Measurements from ENCODE around the gene TUT1.
"Not testable (repeated sequence)": the region's sequence is repeated elsewhere in the genome, so short reads cannot be mapped to it uniquely, and the experiment has no call there.

TUT1 gene, protein sequence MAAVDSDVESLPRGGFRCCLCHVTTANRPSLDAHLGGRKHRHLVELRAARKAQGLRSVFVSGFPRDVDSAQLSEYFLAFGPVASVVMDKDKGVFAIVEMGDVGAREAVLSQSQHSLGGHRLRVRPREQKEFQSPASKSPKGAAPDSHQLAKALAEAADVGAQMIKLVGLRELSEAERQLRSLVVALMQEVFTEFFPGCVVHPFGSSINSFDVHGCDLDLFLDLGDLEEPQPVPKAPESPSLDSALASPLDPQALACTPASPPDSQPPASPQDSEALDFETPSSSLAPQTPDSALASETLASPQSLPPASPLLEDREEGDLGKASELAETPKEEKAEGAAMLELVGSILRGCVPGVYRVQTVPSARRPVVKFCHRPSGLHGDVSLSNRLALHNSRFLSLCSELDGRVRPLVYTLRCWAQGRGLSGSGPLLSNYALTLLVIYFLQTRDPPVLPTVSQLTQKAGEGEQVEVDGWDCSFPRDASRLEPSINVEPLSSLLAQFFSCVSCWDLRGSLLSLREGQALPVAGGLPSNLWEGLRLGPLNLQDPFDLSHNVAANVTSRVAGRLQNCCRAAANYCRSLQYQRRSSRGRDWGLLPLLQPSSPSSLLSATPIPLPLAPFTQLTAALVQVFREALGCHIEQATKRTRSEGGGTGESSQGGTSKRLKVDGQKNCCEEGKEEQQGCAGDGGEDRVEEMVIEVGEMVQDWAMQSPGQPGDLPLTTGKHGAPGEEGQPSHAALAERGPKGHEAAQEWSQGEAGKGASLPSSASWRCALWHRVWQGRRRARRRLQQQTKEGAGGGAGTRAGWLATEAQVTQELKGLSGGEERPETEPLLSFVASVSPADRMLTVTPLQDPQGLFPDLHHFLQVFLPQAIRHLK

DNA sequence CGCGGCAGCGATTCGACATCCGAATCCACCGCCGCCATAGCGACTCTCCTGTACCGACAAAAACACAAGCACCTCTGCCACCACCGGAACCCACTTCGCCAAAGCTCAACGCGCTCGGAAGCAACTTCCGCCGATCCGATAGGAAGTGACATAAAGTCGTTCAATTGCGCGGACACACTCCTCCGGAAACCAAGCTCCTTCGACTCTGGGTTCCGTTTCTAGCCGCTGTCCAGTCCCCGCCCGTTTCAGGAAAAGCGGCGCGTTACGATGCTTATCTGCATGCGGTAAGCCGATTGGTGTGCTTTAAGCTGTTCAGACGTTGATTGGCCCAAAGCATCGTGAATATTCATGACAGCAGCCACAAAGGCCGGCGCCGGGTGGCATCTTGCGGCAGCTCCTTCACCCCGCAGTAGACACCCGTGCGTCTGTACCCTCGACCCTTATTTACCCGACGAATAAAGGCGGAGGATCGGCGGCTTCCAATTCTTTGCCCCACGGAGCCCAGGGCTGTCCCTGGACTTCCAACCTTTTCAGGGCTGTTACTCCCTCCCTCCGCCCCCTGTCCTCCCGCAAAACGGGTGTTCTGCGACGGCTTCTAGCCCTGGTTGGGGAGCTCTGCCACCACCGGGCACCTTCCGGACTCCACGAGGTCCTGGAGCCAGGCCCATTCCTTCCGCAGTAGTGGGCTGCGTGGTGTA is at the start of gene TUT1:
TUT1 (minus strand) TSS at position 76 of the 698 bp plus-strand sequence; CDS start at position 38, 38 bp downstream.
- peak; percentile 98 for DNase-seq (ENCODE audit: low read depth, low spot score)

DNA sequence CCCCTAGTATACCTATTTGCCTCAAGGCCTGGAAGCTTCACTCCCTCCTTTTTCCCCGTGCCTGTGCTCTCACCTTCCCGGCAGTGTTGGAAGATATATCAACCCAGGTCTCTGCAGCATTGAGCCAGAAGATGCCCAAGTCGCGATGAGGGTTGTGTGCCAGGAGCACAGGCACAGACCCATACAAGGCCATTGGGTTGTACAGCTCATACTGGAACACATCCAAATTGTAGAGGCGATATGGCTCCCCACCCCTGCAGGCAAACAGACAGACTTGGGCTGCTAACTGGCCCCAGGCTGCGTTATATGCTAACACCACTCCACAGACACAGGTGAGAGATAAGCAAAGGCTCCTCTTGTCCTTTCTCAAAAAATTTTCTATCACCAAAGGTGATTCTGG is 41.2 kb upstream of the TUT1 start:
- DNase-seq (ENCODE audit: low read depth, low spot score): no peak

- DNase-seq (ENCODE audit: low read depth, low spot score): no peak
These were observed 36.4 kb upstream of the TUT1 start for GRCh38 chr11:62627713-62628112.

DNA sequence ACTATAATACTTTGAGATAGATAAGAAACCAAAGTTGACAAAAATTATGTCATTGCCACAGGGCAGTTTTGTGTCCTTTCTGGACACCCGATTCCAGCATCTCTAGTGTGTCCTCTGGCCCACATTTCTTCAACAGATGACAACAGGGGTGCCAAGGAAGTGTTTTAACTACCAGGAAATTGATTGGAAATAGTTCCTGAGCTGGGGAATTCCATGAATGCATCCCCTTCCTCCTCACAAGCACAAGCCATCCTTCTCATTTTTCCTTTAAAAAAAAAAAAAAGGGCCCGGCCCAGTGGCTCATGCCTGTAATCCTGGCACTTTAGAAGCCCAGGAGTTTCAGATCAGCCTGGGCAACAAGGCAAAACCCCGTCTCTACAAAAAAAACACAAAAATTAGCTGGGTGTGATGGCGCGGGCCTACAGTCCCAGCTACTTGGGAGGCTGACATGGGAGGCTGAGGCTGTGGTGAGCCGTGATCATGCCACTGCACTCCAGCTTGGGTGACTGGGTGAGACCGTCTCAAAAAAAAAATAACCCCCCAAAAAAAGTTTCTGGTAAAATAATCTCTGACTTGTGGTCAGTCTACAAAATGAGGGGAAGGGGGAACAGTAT is 31.3 kb upstream of the TUT1 start:
- DNase-seq (ENCODE audit: low read depth, low spot score): no peak

DNA sequence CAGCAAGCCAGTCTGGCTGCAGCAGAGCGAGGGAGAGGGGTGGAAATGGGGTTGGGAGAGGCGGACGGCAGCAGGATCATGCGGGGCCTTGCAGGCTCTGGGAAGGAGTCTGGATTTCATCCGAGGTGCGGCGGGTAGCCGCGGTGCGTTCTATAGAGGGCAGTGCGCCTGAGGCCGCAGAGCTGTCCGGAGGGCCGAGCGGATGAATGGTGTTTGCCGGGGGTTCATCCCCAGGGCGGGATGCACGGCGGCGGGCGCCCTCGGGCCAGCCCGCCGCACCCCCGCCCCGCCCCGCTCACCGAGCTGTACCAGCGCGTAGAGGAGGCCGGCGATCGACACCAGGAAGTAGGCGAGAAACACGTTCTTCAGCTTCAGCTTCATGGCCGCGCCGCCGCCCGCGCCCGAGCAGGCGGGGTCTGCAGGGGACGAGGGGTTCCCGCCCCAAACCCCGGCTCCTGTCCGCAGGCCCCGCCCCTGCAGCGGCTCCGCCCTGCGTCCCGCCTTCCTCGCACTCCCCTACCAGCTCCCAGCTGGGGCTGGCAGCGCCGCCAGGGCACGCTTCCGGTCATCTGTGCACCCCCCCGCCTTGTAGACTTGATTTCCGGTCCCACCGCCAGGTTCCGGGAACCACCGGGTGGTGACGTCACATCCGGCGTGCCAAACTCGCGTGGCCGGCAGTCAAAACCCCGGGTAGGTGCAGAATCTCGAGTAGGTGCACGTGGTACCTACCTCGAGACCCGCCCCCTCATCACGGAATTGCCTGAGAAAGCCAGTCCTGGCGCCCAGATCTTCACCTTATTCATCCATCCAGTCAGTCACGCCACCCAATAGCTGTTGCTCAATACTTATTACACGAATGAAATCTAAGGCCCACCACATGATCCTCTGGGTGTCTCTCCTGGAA is 30.5 kb upstream of the TUT1 start, which contains the start of gene B3GAT3:
B3GAT3 (minus strand) TSS at position 420 of the 904 bp plus-strand sequence; CDS start at position 381, 39 bp downstream.
- DNase-seq (ENCODE audit: low read depth, low spot score): peak; percentile 94

- no peak for DNase-seq (ENCODE audit: low read depth, low spot score)
These were observed 29.8 kb upstream of the TUT1 start for GRCh38 chr11:62621027-62621566.

DNA sequence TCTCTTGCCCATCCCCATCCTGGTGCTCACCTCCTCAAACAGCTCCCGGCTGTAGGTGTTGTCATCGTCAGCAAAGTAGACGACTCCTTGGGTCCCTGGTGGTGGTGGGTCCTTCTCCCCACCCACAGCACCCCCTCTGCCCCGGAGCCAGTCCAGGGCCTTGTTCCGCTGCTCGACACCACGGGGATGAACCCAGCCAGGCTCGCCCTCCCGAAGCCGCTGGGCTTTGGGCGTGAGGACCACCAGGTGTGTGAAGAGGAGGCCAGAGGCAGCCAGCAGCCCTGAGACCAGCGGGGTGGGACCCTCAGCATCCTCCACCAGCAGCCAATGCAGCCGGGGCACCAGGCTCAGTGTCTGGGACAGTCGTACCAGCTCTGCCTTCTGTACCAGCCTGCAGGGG is 25.6 kb upstream of the TUT1 start:
- not testable (repeated sequence) for DNase-seq (ENCODE audit: low read depth, low spot score)

DNA sequence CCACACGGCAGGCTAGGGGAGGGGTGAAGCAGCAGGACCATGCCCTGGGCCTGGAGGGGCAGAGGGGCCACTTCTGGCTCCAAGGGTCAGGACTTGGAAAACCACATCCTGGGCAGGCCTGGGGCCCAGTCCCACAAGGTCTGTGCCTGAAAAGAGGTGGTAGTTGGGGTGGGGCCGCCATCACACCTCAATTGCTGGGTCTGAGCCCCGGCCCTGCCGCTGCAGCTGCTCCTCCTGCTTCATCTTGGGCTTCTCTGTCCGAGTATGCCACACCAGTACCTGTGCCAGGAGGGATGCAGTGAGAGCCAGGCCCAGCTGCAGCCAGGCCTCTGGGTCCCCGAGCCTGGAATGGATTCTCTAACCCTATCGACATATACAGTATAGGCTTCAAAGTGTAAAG is 24.2 kb upstream of the TUT1 start:
- DNase-seq (ENCODE audit: low read depth, low spot score): no peak

GRCh38 chr11:62614275-62614674 is 23.0 kb upstream of the TUT1 start:
- DNase-seq (ENCODE audit: low read depth, low spot score): no peak

- DNase-seq (ENCODE audit: low read depth, low spot score): no peak
These were observed 22.0 kb upstream of the TUT1 start for GRCh38 chr11:62613291-62613778.

- no peak for DNase-seq (ENCODE audit: low read depth, low spot score)
These were observed 21.3 kb upstream of the TUT1 start, which contains the start of the genes EML3 and ROM1 for GRCh38 chr11:62612366-62613290. Gene EML3 (minus strand): TSS chr11:62612775. CDS start chr11:62612457, 318 bp downstream. Gene ROM1 (plus strand): TSS chr11:62613257. CDS start chr11:62613282, 25 bp downstream.

GRCh38 chr11:62611705-62612365 is 20.5 kb upstream of the TUT1 start:
- no peak for DNase-seq (ENCODE audit: low read depth, low spot score)

- no peak for DNase-seq (ENCODE audit: low read depth, low spot score)
These were observed 19.7 kb upstream of the TUT1 start for GRCh38 chr11:62610814-62611704.

- no peak for DNase-seq (ENCODE audit: low read depth, low spot score)
These were observed 19.1 kb upstream of the TUT1 start for GRCh38 chr11:62610403-62610802.

DNA sequence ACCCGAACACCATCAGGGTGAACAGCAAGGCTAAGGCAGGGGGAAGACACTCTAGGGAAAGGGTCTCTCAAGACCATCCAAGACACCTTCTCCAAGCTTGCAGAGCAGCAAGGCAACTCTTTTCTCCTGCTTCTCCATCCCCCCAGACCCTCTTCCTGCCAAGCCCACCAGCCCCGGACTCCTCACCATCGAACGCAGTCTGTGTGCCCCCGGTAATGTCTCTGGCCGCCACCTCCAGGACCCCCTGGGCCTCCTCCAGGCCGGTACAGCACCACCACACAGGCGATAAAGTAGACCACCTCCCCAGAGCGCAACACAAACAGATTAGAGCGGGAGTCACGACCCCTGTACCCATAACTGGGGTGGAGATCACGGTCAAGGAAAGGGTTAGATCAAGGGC is 17.5 kb upstream of the TUT1 start:
- DNase-seq (ENCODE audit: low read depth, low spot score): no peak

GRCh38 chr11:62607714-62608113 is 16.4 kb upstream of the TUT1 start:
- no peak for DNase-seq (ENCODE audit: low read depth, low spot score)

DNA sequence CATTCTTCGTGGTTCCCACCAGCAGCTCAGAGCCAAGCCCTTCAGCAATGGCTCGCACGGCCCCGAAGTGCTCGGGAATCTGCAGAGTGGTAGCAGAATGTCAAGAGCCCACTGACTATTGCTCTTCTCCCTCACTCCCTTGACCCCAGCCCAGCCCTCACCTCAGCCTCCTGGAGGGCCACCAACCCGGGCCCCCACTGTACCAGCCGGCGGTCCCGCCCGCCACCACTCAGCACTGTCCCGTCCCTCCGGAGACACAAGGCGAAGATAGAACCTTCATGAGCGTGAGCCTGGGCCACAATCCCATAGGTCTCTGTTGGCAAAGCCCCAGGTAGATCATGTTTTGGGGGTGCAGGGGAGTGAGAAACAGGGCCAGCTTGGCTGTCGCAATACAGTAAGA is 14.6 kb upstream of the TUT1 start:
- DNase-seq (ENCODE audit: low read depth, low spot score): no peak

Data from brain pericyte (primary cell).